T-helper 2 cell treated with Interferon-gamma antibody and Interleukin-4, amounts not matched to agents 5 μg/mL and 100 μg/mL, for 36 hours (primary cell): ENCODE results near the gene MRNIP.
A peak's percentile ranks its signal among the peaks of the same experiment; 100 is the strongest.

Experiments
- DNase-seq: peaks from one replicate; pipeline ENCODE4 v3.0.0; 2021; ENCODE audit warnings: low spot score
- H3K27ac Mint-ChIP-seq: one replicate; pipeline ENCODE4 v1.8.0; 2021; ENCODE audit warnings: mild to moderate bottlenecking, mixed read lengths
- H3K27me3 Mint-ChIP-seq: one replicate; pipeline ENCODE4 v1.8.0; 2021; ENCODE audit warnings: low read depth, mixed read lengths
- H3K36me3 Mint-ChIP-seq: one replicate; pipeline ENCODE4 v1.8.0; 2021; ENCODE audit warnings: low read depth, mixed read lengths
- H3K4me1 Mint-ChIP-seq: one replicate; pipeline ENCODE4 v1.8.0; 2021; ENCODE audit warnings: low read depth, mixed read lengths
- H3K4me3 Mint-ChIP-seq: one replicate; pipeline ENCODE4 v1.8.0; 2022; ENCODE audit warnings: mild to moderate bottlenecking, moderate library complexity, mixed read lengths
- H3K9me3 Mint-ChIP-seq: one replicate; pipeline ENCODE4 v1.8.0; 2021; ENCODE audit warnings: mixed read lengths

The MRNIP gene

DNA sequence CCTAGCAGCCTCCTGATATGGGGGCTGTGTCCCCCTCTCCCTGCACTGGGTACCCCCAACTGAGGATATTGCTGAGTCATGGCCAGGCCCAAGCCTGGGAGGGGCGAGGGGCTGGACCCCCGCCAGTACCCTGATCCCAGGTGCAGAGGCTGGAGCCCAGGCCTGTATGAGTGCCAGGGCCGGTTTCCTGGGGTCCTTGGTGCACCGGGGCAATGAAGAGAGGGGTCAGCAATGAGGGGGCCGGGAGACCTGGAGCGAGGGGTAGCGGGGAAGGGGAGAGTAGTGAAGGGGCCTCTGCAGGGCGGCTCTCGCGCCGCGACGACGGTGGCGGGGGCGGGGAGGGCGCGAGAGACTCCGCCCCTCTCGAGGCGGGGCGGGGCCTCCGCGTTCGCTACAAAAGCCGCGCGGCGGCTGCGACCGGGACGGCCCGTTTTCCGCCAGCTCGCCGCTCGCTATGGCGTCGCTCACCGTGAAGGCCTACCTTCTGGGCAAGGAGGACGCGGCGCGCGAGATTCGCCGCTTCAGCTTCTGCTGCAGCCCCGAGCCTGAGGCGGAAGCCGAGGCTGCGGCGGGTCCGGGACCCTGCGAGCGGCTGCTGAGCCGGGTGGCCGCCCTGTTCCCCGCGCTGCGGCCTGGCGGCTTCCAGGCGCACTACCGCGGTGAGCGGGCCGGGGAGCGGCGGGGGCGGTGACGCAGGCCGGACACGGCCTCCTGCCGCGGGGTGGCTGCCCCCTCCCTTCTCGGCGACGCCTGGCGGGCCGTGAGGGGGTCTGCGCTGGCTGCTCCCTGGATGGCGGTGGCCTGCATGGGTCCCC, 37.9 kb downstream of the MRNIP start, which contains the start of gene SQSTM1:
SQSTM1 (plus strand) TSS at position 423 of the 815 bp plus-strand sequence; CDS start at position 455, 32 bp downstream.
- H3K4me3 Mint-ChIP-seq: peak within 1 kb of the TSS; percentile 94
- H3K4me1 Mint-ChIP-seq: peaks cover 28% of the 10 kb centered on the region
- peaks cover 34% of the 10 kb centered on the region for H3K36me3 Mint-ChIP-seq
- H3K27ac Mint-ChIP-seq: peak within 1 kb of the TSS; percentile 96
- DNase-seq: peak; percentile 83
- H3K27me3 Mint-ChIP-seq: no peaks in the 10 kb centered on the region
- no peaks in the 10 kb centered on the region for H3K9me3 Mint-ChIP-seq

DNA sequence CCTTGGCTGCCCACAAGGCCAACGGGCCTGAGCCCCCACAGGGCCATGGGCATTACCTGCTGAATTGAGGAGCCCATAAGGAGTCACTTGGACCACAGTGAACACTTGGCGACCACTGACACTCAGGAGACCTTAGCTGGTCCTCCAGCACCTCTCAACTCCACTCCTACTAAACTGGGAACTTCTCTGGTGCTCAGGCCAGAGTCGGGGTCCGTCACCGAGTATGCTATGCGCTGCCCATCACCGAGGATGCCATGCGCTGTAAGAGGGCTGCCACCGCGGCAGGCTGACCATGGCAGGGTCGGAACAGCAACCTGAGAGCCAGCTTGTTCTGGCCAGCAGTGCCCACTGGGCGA, 38.5 kb downstream of the MRNIP start:
- peaks cover 29% of the 10 kb centered on the region for H3K4me1 Mint-ChIP-seq
- DNase-seq: no peak
- H3K4me3 Mint-ChIP-seq: peak overlapping the region; percentile 67
- H3K27me3 Mint-ChIP-seq: no peaks in the 10 kb centered on the region
- peak overlapping the region; percentile 90 for H3K27ac Mint-ChIP-seq
- peaks cover 30% of the 10 kb centered on the region for H3K36me3 Mint-ChIP-seq
- no peaks in the 10 kb centered on the region for H3K9me3 Mint-ChIP-seq

DNA sequence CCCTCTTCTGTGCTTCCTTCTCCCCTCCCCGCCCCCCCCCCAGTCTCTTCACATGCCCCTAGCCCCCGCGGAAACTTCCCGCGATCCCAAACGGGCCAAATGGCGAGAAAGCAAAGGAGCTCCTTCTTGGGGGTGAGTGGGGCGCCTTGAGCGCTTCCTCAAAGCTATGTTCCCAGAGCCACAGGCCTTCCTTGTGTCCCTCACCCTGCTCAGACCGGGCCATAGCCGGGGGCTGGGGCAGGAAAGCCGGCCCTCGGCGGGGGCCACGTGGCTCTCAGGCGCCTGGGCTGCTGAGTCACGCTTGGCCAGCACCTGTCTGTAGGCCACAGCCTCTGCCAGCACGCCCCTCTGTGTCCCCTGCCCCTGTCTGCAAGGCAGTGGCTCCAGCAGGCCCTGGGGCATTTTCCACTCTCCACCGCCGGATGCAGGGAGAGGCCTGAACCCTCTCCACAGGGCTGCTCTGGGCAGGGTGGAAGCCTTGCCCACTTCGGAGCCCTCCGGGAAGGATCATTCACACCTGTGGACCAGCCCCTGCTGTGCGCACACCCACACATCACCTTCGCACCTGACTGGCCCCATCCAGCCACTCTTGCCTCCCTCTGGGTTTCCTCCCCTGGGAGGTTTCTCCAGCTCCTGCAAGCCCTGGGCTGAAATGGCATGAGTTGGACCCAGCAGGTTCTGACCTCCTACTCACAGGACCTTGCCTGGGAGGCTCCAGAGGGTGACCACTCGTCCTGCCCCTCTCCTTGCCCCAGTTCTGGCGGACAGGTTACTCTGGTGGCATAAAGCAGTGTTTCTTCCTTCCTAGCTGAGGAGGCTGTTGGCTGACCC, 39.1 kb downstream of the MRNIP start:
- H3K4me1 Mint-ChIP-seq: peaks cover 29% of the 10 kb centered on the region
- peak; percentile 53 for DNase-seq
- peaks cover 24% of the 10 kb centered on the region for H3K36me3 Mint-ChIP-seq
- peak overlapping the region; percentile 67 for H3K4me3 Mint-ChIP-seq
- H3K9me3 Mint-ChIP-seq: no peaks in the 10 kb centered on the region
- H3K27ac Mint-ChIP-seq: peak overlapping the region; percentile 90
- H3K27me3 Mint-ChIP-seq: no peaks in the 10 kb centered on the region

DNA sequence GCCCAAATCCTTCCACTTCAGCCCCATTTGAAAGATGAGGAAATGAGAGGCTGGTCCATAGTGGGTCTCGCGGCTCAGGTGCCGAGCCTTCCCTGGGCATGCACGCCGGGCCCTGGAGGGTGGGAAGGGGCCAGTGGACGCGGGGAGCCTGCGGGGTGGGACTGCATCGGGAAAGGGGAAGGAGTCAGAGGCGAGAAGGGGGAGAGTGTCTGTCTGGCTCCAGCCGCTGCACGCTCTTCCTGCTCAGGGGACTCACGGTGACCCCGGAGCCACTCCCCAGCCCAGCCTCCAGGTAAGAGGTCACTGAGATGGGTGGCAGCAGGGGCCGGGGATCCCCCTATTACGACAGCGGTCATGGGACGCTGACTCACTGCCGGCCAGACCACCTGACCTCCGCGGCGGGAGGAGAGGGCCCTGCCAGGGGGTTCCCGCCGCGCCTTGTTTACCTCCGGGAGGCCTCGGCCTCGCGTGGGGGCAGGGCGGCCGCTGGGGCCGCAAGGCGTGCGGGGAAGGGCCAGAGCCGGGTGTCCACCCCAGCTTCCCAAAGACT, 39.8 kb downstream of the MRNIP start:
- Mint-ChIP-seq H3K9me3 (no peaks in the 10 kb centered on the region), H3K4me3 (peak overlapping the region; percentile 72), H3K27ac (peak overlapping the region; percentile 50), H3K36me3 (peaks cover 25% of the 10 kb centered on the region), H3K4me1 (peaks cover 28% of the 10 kb centered on the region), H3K27me3 (no peaks in the 10 kb centered on the region)
- peak; percentile 92 for DNase-seq

DNA sequence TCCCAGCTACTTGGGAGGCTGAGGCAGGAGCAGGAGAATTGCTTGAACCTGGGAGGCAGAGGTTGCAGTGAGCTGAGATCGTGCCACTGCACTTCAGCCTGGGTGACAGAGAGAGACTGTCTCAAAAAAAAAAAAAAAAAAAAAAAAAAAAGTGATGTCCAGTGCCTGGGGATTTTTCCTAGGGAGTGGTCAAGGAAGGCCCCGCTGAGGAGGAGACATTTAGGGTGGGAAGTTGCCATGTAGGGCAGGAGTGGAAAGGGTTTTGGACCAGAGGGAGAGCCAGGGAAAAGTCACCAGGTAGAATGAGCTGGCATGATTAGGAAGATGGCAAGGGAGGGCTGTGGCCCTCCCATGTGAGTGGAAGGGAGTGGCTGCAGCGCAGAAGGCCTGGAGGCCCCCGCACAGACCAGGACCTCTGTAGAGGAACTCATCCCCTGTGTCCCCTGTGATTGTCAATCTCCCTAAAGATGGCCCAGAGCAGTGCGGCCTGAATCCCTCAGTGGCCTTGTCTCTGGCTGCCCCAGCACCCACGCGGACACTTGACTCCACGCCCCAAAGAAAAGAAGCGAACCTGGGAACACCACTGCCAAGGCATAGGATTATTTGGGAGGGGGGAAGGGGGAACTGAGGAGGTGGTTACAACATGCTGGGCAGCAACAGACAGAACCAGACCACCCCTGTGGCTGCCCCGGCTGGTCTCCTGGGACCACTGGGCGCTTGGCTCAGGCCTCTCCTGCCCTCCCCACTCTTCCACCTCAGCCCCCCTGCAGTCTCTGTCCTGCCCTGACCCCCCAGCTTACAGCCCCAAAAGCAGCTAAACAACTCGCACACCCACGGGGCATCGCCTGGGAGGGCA, 40.5 kb downstream of the MRNIP start:
- Mint-ChIP-seq H3K36me3 (peaks cover 24% of the 10 kb centered on the region), H3K4me3 (peak overlapping the region; percentile 72), H3K27me3 (no peaks in the 10 kb centered on the region), H3K9me3 (no peaks in the 10 kb centered on the region), H3K27ac (peak overlapping the region; percentile 86), H3K4me1 (peaks cover 28% of the 10 kb centered on the region)
- no peak for DNase-seq

DNA sequence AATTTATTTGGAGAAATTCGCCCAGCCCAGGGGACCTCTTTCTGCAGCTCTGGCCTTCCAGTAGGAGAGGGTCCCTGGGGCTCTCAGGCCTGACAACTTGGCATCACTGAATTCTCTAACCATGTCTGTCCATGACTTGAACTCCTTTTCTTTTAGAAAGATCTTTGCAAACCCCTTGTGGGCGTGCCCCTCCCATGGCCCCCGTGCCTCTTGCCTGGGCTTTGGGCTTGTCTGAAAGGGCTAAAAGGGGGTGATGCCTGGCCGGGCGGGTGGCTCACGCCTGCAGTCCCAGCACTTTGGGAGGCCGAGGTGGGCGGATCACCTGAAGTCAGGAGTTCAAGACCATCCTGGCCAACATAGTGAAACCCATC, 41.2 kb downstream of the MRNIP start:
- Mint-ChIP-seq H3K4me1 (peaks cover 23% of the 10 kb centered on the region), H3K4me3 (no peak overlapping the region), H3K9me3 (no peaks in the 10 kb centered on the region), H3K27ac (no peak overlapping the region), H3K36me3 (peaks cover 23% of the 10 kb centered on the region), H3K27me3 (no peaks in the 10 kb centered on the region)
- no peak for DNase-seq

DNA sequence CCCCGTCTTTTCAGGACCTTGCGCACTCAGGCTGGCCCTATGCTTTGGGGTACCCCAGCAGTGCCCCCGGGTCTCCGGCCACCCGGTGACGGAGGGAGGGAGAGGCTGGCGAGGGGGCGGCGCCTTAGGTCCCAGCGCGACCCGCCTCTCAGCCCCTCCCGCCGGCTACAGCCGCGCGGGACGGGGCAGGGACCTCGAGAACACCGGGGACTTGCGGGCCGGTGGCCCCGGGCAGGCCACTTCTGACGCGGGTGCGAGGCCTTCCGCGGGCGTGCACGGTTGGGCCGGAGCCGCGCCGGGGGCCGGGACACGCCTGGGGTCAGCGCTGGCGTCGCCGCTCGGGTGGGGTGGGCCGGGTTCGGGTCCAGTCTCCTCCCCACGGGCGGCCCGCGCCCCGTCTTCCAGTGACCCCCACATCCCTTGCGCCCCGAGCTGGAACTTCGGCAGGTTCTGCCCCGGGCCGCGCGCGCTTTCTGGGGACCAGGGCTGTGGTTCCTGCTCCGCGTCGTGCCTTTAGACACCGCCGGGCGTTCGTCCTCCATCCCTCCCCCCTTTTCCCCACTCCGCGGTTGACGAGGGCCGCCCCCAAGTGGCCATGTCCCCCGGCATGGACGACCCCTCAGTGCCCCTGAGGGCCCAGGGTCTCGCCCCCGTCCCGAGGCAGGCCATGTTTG, 41.7 kb downstream of the MRNIP start:
- H3K27ac Mint-ChIP-seq: no peak overlapping the region
- H3K4me3 Mint-ChIP-seq: no peak overlapping the region
- peaks cover 17% of the 10 kb centered on the region for H3K4me1 Mint-ChIP-seq
- H3K27me3 Mint-ChIP-seq: no peaks in the 10 kb centered on the region
- peaks cover 20% of the 10 kb centered on the region for H3K36me3 Mint-ChIP-seq
- no peak for DNase-seq
- no peaks in the 10 kb centered on the region for H3K9me3 Mint-ChIP-seq

DNA sequence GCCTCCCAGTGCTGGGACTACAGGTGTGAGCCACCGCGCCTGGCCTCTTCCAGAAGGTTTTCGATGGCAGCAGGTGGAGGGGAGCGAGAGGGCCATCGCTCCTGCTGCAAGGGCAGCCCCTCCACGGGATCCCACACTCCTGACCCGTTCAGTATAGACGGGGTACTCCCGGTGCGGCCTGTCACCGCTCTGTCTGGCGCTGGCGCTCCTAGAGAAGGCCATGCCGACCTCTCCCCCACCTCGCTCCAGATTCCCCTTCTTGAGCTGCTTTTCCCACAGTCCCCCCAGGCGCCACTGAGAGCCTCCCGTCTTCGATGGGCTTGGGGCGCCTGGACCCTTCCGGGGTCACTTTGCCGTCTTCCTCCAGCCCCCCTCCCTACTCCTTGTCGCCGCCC, 42.2 kb downstream of the MRNIP start:
- DNase-seq: no peak
- Mint-ChIP-seq H3K4me1 (peaks cover 14% of the 10 kb centered on the region), H3K27me3 (no peaks in the 10 kb centered on the region), H3K27ac (no peak overlapping the region), H3K9me3 (no peaks in the 10 kb centered on the region), H3K4me3 (no peak overlapping the region), H3K36me3 (peaks cover 18% of the 10 kb centered on the region)

DNA sequence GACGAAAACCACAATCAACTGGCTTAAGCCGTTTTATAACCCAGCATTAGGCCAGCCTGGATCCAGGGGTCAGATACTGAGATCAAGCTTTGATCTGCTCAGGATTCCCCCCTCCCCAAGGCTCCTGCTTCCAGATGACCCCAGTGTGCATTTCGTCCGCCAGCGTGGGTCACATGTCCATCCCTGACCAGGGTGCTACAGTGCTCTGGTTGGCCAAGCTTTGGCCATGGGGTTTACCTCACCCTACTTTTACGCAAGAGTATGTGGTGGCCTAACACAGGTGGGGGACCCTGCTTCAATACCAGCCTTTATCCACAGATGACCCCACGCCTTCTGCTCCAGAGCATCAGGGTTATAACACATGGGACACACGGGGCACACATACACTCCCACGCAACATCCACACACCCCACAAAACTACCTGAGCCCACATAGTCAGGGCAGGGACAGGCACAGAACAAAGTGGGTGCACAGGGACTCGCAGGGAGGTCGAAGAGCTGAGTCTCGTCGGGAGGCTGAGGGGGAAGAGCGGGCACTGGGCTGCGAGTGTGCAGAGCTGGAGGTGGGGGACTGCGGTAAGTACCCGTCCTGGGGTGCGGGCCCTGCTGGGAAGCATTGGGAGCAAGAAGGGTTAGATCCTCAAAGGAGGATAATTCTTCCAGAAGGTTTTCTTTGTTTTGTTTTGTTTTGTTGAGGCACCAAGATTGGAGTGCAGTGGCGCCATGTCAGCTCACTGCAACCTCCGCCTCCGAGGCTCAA, 42.9 kb downstream of the MRNIP start:
- no peak for DNase-seq
- H3K36me3 Mint-ChIP-seq: peaks cover 20% of the 10 kb centered on the region
- no peaks in the 10 kb centered on the region for H3K27me3 Mint-ChIP-seq
- no peaks in the 10 kb centered on the region for H3K9me3 Mint-ChIP-seq
- H3K4me3 Mint-ChIP-seq: peak overlapping the region; percentile 30
- peaks cover 14% of the 10 kb centered on the region for H3K4me1 Mint-ChIP-seq
- no peak overlapping the region for H3K27ac Mint-ChIP-seq

DNA sequence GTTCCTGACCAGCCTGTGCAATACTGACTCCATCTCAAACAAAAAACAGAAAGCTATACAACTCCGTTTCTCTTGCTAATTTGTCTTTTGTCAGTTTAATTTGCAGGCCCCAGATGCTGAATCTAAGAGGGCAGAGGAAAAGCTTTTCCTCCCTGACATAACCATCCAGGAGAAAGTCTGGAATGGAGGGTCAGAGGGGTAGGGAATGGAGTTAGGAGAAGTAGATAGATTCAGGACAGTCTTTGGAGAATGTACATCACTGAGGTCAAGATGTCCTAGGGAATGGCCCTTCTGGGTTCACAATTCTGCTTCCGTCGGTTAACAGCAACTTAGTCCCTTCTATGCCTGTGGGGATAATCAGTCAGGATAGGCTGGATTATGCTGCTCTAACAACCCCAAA, 44.5 kb downstream of the MRNIP start:
- no peak overlapping the region for H3K27ac Mint-ChIP-seq
- no peaks in the 10 kb centered on the region for H3K27me3 Mint-ChIP-seq
- no peak overlapping the region for H3K4me3 Mint-ChIP-seq
- peaks cover 7% of the 10 kb centered on the region for H3K4me1 Mint-ChIP-seq
- peaks cover 22% of the 10 kb centered on the region for H3K36me3 Mint-ChIP-seq
- H3K9me3 Mint-ChIP-seq: no peaks in the 10 kb centered on the region
- no peak for DNase-seq

DNA sequence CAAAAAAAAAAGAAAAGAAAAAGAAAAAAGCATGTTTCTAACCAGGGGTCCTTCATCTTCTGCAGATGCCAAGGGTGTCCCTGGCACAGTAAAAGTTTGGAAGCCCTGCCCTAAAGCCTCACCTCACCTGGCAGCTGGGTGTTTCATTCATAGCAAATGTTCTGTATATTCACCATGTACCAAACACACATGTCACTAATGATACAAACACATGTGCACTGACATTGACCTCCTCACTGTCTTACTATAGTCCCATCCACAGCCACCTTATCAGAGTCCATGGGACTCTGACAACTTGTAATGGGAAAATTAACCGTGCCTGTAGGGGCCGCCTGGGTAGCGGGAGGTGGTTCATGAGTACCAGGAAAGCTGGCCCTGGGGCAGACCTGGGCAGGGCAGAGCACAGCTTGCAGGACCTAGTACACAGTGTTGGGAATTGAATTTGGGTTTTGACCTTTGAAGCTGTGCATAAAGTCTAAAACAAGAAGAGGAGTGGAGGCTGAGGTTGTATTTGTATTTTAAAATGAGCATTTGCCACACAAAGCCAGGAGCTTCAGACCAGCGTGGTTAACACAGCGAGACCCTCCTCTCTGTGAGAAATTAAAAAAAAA, 45.5 kb downstream of the MRNIP start:
- no peak for DNase-seq
- no peak overlapping the region for H3K27ac Mint-ChIP-seq
- H3K27me3 Mint-ChIP-seq: no peaks in the 10 kb centered on the region
- no peak overlapping the region for H3K4me3 Mint-ChIP-seq
- no peaks in the 10 kb centered on the region for H3K9me3 Mint-ChIP-seq
- peaks cover 5% of the 10 kb centered on the region for H3K4me1 Mint-ChIP-seq
- peaks cover 22% of the 10 kb centered on the region for H3K36me3 Mint-ChIP-seq

DNA sequence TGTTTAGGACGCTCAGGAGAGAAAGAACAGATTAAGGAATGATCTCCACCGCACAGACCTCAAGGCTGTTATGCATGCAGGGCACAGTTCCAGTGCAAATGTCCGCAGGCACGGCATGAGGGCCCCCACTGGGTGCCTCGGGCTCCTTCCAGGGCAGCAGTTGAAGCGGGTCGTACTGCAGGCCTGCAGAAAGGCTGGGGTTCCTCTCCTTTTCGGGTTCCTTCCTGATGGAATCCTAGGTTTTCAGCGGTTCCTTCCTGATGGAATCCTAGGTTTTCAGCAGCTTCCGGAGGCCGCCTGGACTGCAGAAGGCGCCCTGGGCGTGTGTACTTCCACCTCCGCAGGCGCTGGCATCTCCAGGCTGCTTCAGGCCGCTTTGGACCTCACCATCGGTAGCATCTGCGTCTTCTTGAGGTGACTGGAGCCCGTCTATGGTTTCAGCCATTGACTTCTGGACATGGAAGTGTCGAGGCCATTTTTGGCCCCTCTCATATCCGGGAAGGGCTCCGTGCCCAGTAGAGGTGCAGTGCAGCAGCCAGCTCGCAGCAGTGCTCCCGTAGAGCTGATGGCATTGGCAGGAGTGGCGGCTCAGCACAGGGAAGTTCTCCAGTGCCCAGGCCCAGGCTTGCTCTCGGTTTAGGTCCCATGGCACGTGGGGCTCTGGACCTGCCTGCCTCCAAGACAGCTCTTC, 46.3 kb downstream of the MRNIP start:
- no peak for DNase-seq
- Mint-ChIP-seq H3K27ac (no peak overlapping the region), H3K9me3 (no peaks in the 10 kb centered on the region), H3K4me1 (peaks cover 2% of the 10 kb centered on the region), H3K27me3 (no peaks in the 10 kb centered on the region), H3K36me3 (peaks cover 22% of the 10 kb centered on the region), H3K4me3 (no peak overlapping the region)
